WTC11 (cell line): ENCODE results near the gene SETD1B. TPM values are rescaled to one million over a fixed set of nuclear protein-coding genes. Genes with fewer than 3 reads are reported as not detected.

Source experiments
- AFF4 ChIP-seq: sonication (generic); formaldehyde crosslinking; IDR thresholded peaks from 2 replicates; pipeline ENCODE4 v1.8.1; 2023; ENCODE audit warnings: mild to moderate bottlenecking, missing genetic modification reagents, borderline replicate concordance
- ATF2 ChIP-seq: sonication (generic); formaldehyde crosslinking; IDR thresholded peaks from 2 replicates; pipeline ENCODE4 v1.8.1; 2022; ENCODE audit warnings: low read depth, missing genetic modification reagents, borderline replicate concordance
- CREB1 ChIP-seq: sonication (generic); formaldehyde crosslinking; IDR thresholded peaks from 2 replicates; pipeline ENCODE4 v1.8.0; 2023; ENCODE audit warnings: mild to moderate bottlenecking, missing genetic modification reagents
- E2F1 ChIP-seq: sonication (generic); formaldehyde crosslinking; IDR thresholded peaks from 2 replicates; pipeline ENCODE4 v1.8.0; 2022; ENCODE audit warnings: mild to moderate bottlenecking, missing genetic modification reagents
- FOXJ3 ChIP-seq: sonication (generic); formaldehyde crosslinking; IDR thresholded peaks from 2 replicates; pipeline ENCODE4 v1.9.0; 2021; ENCODE audit warnings: missing genetic modification reagents, mild to moderate bottlenecking, borderline replicate concordance
- FOXP4 ChIP-seq: sonication (generic); formaldehyde crosslinking; IDR thresholded peaks from 2 replicates; pipeline ENCODE4 v1.8.0; 2022; ENCODE audit warnings: mild to moderate bottlenecking, missing genetic modification reagents
- GABPB1 ChIP-seq: sonication (generic); formaldehyde crosslinking; IDR thresholded peaks from 2 replicates; pipeline ENCODE4 v1.8.1; 2023; ENCODE audit warnings: mild to moderate bottlenecking, missing genetic modification reagents
- GTF2I ChIP-seq: fragments of 250-450 bp; sonication (Bioruptor Pico); conservative IDR thresholded peaks from 2 replicates; pipeline ENCODE4 v1.4.0; 2021; ENCODE audit warnings: mild to moderate bottlenecking
- HMGA2 ChIP-seq: fragments of 250-450 bp; sonication (Bioruptor Pico); IDR thresholded peaks from 2 replicates; pipeline ENCODE4 v1.4.0; 2021; ENCODE audit warnings: mild to moderate bottlenecking, moderate library complexity
- IRF1 ChIP-seq: sonication (generic); formaldehyde crosslinking; IDR thresholded peaks from 2 replicates; pipeline ENCODE4 v1.8.0; 2023; ENCODE audit warnings: missing genetic modification reagents
- IRF2 ChIP-seq: sonication (generic); formaldehyde crosslinking; IDR thresholded peaks from 2 replicates; pipeline ENCODE4 v1.8.0; 2022; ENCODE audit warnings: low read depth, missing genetic modification reagents, borderline replicate concordance
- MYBL2 ChIP-seq: sonication (generic); formaldehyde crosslinking; IDR thresholded peaks from 2 replicates; pipeline ENCODE4 v1.8.1; 2023; ENCODE audit warnings: mild to moderate bottlenecking, moderate library complexity, missing genetic modification reagents
- NFE2L1 ChIP-seq: sonication (generic); formaldehyde crosslinking; IDR thresholded peaks from 2 replicates; pipeline ENCODE4 v1.8.1; 2023; ENCODE audit warnings: missing genetic modification reagents
- NR1H2 ChIP-seq: sonication (generic); formaldehyde crosslinking; IDR thresholded peaks from 2 replicates; pipeline ENCODE4 v1.9.0; 2021; ENCODE audit warnings: mild to moderate bottlenecking, moderate library complexity, missing genetic modification reagents
- NR3C1 ChIP-seq: sonication (generic); formaldehyde crosslinking; conservative IDR thresholded peaks from 2 replicates; pipeline ENCODE4 v1.8.1; 2023; ENCODE audit warnings: low read depth, mild to moderate bottlenecking, missing genetic modification reagents
- PRRX2 ChIP-seq: fragments of 250-450 bp; sonication (Bioruptor Pico); IDR thresholded peaks from 2 replicates; pipeline ENCODE4 v1.8.0; 2021; ENCODE audit warnings: mild to moderate bottlenecking
- SMAD4 ChIP-seq: sonication (generic); formaldehyde crosslinking; IDR thresholded peaks from 2 replicates; pipeline ENCODE4 v1.8.0; 2022; ENCODE audit warnings: mild to moderate bottlenecking, missing genetic modification reagents
- SP1 ChIP-seq: sonication (generic); formaldehyde crosslinking; conservative IDR thresholded peaks from 2 replicates; pipeline ENCODE4 v1.8.1; 2022; ENCODE audit warnings: missing genetic modification reagents
- TCF7 ChIP-seq: sonication (generic); formaldehyde crosslinking; IDR thresholded peaks from 2 replicates; pipeline ENCODE4 v1.8.0; 2022; ENCODE audit warnings: mild to moderate bottlenecking, low read depth, missing genetic modification reagents, moderate library complexity
- TEAD1 ChIP-seq: sonication (generic); formaldehyde crosslinking; IDR thresholded peaks from 2 replicates; pipeline ENCODE4 v1.8.0; 2022; ENCODE audit warnings: mild to moderate bottlenecking, missing genetic modification reagents
- ZBTB43 ChIP-seq: sonication (generic); formaldehyde crosslinking; IDR thresholded peaks from 2 replicates; pipeline ENCODE4 v1.8.1; 2023; ENCODE audit warnings: mild to moderate bottlenecking, missing genetic modification reagents
- ZMAT4 ChIP-seq: fragments of 250-450 bp; sonication (Bioruptor Pico); IDR thresholded peaks from 2 replicates; pipeline ENCODE4 v1.9.0; 2021; ENCODE audit warnings: mild to moderate bottlenecking
- ZNF121 ChIP-seq: sonication (generic); formaldehyde crosslinking; IDR thresholded peaks from 2 replicates; pipeline ENCODE4 v1.8.0; 2023; ENCODE audit warnings: missing genetic modification reagents
- ZNF219 ChIP-seq: sonication (generic); formaldehyde crosslinking; IDR thresholded peaks from 2 replicates; pipeline ENCODE4 v1.8.0; 2023; ENCODE audit warnings: missing genetic modification reagents, mild to moderate bottlenecking, borderline replicate concordance
- ZNF263 ChIP-seq: sonication (generic); formaldehyde crosslinking; IDR thresholded peaks from 2 replicates; pipeline ENCODE4 v1.8.1; 2022; ENCODE audit warnings: low read depth, mild to moderate bottlenecking, moderate library complexity, missing genetic modification reagents
- ZNF317 ChIP-seq: sonication (generic); formaldehyde crosslinking; IDR thresholded peaks from 2 replicates; pipeline ENCODE4 v1.8.1; 2023; ENCODE audit warnings: low read depth, mild to moderate bottlenecking, moderate library complexity, missing genetic modification reagents, borderline replicate concordance
- ZNF416 ChIP-seq: fragments of 250-450 bp; sonication (Bioruptor Pico); IDR thresholded peaks from 2 replicates; pipeline ENCODE4 v1.9.0; 2021; ENCODE audit warnings: mild to moderate bottlenecking, inconsistent platforms
- ZNF423 ChIP-seq: fragments of 250-450 bp; sonication (Bioruptor Pico); IDR thresholded peaks from 2 replicates; pipeline ENCODE4 v2.1.2; 2022; ENCODE audit warnings: mild to moderate bottlenecking, moderate library complexity
- total RNA-seq: library from RNA; stranded (reverse); gene quantifications from 3 replicates; pipeline ENCODE4 v1.2.3, GENCODE V29; 2021

Gene SETD1B
- total RNA-seq, 1 experiment from 2014 or later: 19.5 TPM

- TF ChIP-seq NR1H2 (no peak), IRF1 (no peak), FOXP4 (CRISPR knock-in tag) (no peak; the same call in 1 of the 2 replicates), ZNF423 (peak; percentile 8; the same call in 1 of the 2 replicates), E2F1 (CRISPR knock-in tag) (no peak), ZBTB43 (CRISPR knock-in tag) (peak; percentile 78; the same call in 1 of the 2 replicates), SP1 (no peak), SMAD4 (CRISPR knock-in tag) (no peak), NR3C1 (CRISPR knock-in tag) (0 out of 2 replicates have a peak, but pooled peaks have one; percentile 65), CREB1 (no peak), ZNF263 (CRISPR knock-in tag) (no peak), HMGA2 (CRISPR knock-in tag) (no peak), ZNF416 (CRISPR knock-in tag) (no peak), GTF2I (no peak), IRF2 (CRISPR knock-in tag) (no peak), TEAD1 (CRISPR knock-in tag) (peak; percentile 9; the same call in 1 of the 2 replicates), ZNF121 (CRISPR knock-in tag) (no peak), FOXJ3 (CRISPR knock-in tag) (no peak), AFF4 (CRISPR knock-in tag) (no peak), MYBL2 (0 out of 2 replicates have a peak, but pooled peaks have one; percentile 39), ATF2 (CRISPR knock-in tag) (no peak), NFE2L1 (CRISPR knock-in tag) (no peak), ZMAT4 (CRISPR knock-in tag) (no peak), PRRX2 (no peak), ZNF317 (0 out of 2 replicates have a peak, but pooled peaks have one; percentile 10), GABPB1 (no peak), ZNF219 (CRISPR knock-in tag) (no peak), TCF7 (CRISPR knock-in tag) (no peak)
Observed at GRCh38 chr12:121792607-121793439, 11.0 kb upstream of the SETD1B start (continued).
